Measurements from ENCODE around the gene ARHGAP9.
"Not testable (repeated sequence)": the region's sequence is repeated elsewhere in the genome, so short reads cannot be mapped to it uniquely, and the experiment has no call there.

ARHGAP9 gene

DNA sequence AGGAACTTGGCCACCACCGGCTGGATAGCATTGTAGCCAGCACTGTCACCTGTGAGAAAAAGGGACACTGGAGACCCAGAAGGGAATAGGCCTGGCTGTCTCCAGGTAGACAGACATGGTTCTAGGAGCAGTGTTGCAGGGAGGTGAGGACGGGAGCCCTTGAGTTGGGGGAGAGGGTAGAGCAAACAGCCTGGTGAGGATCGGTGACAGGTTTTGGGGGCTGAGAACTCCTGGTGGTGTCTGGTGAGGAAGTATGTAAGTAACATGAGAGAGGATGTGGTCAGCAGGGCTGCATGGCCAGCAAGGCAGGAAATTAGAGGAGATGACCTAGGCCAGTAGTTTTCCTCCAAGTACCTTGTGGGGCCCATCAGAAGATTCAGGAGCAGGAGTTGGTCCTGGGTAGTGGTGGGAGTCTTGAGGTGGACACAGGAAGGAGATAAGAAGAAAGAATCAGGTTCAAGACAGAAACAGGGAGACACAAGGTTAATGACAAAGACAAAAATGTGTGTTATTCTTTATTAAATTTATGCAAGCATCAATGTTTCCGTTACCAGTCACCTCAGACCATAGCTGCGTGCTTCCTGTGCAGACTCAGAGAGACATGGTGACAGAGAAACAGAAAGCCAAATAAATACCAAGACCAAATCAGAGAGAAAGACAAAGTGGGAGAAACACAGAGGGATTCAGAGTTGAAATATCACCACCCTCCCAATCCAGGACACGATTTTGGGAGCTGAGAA lies at the start of gene ARHGAP9:
Gene ARHGAP9 (minus strand): TSS at position 491 of the 740 bp plus-strand sequence. CDS start 460 bp downstream, at position 31.
- peak; percentile 58 for DNase-seq

DNA sequence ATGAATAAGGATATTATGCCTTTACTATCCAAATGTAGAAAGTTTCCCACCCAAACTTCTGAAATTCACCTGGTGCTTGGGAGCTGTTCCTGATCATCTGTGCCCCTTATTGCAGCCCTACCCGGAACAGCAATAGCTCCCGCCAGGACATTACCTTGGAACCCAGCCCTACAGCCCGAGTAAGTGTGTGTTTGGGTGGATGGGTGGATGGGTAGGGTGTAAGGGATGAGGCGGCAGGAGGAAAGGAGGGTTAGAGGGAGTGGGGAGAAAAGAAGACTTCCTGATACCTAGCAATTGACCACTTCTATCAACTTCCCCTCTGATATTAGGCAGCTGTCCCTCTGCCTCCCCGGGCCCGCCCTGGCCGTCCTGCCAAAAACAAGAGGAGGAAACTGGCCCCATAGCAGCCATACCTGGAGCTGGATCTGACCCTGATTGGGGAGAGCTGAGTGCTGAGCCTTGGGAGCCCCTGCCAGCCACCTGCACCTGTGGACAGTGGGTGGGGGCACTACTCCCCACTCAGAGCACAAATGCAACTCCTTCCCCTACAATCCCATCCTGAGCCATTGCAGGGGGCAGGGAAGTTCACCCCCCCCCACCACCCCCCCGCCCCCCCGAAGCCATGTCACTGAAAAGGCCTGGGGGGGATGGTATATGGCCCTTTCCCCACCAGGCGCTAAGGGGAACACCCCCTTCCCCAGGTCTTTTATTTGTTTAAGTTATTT lies 49.3 kb upstream of the ARHGAP9 start:
- no peak for DNase-seq

GRCh38 chr12:57528176-57528575 lies 48.5 kb upstream of the ARHGAP9 start:
- DNase-seq, result no peak

DNA sequence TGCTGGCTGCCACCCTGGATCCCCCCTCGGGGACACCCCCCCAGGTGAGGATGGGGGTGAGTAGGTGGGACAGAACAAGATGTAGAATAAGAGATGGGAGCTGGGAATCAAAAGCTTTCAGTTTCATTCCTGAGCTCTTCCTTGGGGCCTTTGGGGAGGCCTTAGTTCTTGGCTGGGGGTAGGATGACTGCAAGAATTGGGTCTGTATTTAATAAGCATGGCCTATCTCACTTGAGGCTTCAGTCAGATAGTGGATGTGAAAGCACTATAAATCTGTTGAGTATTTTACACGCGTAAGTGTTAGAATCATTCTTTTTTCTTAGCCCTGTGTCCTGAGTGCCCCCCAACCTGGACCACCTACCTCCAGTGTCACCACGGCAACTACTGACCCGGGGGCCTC lies 47.5 kb upstream of the ARHGAP9 start:
- DNase-seq, result no peak

GRCh38 chr12:57526477-57527126 lies 46.9 kb upstream of the ARHGAP9 start:
- DNase-seq, result no peak

DNA sequence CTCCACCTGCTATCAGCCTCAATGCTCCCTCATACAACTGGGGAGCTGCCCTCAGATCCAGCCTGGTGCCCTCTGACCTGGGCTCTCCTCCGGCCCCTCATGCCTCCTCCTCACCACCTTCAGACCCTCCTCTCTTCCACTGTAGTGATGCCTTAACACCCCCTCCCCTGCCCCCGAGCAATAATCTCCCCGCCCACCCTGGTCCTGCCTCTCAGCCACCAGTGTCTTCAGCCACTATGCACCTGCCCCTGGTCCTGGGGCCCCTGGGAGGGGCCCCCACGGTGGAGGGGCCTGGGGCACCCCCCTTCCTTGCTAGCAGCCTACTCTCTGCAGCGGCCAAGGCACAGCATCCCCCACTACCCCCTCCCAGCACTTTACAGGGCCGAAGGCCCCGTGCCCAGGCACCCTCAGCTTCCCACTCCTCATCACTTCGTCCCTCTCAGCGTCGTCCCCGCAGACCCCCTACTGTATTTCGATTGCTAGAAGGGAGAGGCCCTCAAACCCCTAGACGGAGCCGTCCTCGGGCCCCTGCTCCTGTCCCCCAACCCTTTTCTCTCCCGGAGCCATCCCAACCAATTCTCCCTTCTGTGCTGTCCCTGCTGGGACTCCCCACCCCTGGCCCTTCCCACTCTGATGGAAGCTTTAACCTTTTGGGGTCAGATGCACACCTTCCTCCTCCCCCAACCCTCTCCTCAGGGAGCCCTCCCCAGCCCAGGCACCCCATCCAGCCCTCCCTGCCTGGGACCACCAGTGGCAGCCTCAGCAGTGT lies 46.1 kb upstream of the ARHGAP9 start:
- DNase-seq, result no peak

DNA sequence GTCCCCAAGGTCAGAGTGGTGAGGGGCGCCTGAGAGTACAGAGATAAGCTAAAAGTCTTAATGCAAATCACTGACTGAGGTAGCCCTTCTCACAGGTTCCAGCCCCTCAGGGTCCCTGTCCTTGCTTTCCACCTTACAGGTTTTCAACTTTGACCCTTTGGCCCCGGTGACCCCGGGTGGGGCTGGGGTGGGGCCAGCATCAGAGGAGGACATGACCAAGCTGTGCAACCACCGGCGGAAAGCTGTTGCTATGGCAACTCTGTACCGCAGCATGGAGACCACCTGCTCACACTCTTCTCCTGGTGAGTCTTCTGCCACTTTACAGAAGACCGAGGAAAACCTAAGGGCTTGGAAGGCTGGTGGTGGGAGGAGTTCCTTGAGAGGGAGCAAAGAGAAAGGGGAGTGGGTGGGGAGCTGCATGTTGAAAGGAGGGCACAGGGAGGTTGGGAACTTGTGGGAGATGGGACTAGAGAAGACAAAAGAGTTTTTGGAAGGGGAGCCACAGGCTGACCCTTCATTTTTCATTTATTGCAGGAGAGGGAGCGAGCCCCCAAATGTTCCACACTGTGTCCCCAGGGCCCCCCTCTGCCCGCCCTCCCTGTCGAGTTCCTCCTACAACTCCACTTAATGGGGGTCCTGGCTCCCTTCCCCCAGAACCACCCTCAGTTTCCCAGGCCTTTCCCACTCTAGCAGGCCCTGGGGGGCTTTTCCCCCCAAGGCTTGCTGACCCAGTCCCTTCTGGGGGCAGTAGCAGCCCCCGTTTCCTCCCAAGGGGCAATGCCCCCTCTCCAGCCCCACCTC lies 45.3 kb upstream of the ARHGAP9 start:
- no peak for DNase-seq

GRCh38 chr12:57523706-57524614 lies 44.3 kb upstream of the ARHGAP9 start:
- DNase-seq, result peak; percentile 21

GRCh38 chr12:57522887-57523705 lies 43.4 kb upstream of the ARHGAP9 start:
- peak; percentile 55 for DNase-seq

GRCh38 chr12:57522011-57522886 lies 42.6 kb upstream of the ARHGAP9 start, which contains the start of gene MBD6:
Gene MBD6 (plus strand): TSS chr12:57522824. CDS start chr12:57524304, 1,480 bp downstream.
- peak; percentile 93 for DNase-seq

DNA sequence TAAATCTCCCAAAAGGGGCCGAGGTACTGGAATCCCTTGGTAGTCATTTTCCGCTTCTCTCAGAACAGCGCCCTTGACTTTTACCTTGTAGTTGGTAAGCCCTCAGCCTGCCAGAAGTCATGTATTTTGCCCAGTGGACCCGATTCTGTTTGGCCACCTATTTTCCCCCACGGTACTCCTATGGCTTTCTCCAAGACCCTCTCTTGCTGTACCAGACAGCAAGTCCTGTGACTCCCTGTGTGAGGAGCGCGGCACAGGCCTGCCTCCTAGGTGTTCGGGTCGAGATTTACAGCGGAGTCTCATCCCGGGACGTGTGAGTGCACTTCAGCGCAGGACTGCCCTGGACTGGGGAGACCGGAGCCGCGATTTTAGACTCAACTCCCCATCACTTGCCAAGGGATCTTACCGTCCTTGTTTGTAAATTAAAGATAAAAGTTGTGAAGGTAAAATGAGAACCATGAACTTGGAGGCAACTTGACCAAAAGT lies 41.9 kb upstream of the ARHGAP9 start:
- peak; percentile 42 for DNase-seq

- DNase-seq, result peak; percentile 100
These were observed 40.6 kb upstream of the ARHGAP9 start, which contains the start of gene DDIT3 for GRCh38 chr12:57520053-57520818. Gene DDIT3 (minus strand): TSS chr12:57520514. CDS start chr12:57517406, 3,108 bp downstream.

GRCh38 chr12:57519796-57520052 lies 40.1 kb upstream of the ARHGAP9 start:
- DNase-seq, result peak; percentile 47

DNA sequence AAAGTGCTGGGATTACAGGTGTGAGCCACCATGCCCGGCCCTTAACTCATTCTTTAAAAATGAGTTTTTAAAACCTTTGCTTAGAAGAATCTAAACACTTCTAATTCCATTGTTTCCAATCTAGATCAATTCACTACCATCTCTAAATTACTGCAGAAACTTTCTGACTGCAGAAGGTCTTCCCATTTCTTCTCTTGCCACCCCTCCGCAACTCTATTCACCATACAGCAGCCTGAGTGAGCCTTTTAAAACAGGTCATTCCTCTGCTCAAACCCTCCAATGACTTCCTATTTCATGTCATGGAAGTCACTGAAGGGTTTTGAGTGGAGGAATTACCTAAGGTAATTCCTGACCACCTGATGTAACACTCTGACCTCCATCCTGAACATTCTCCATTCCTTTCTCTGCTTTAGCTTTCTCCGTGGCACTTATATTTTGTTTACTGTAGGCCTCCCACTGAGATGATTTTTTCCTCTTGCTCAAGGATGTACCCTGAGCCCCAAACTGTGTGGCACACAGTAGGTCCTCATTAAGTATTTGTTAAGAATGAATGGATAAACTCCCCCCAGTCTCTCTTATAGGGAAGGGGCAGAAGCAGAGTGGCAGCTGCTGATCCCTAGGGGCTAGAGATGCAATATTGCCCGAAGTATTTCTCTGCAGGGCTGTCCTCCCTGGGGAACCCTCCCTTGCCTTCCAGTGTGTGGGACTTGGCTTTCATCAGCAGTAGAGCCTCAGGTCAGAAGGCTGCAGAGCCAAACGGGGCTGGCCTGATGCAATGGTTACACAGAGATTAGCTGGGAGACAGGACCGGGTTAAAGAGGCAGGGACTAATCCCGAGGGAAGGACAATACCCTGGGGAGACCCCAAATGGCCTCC lies 39.5 kb upstream of the ARHGAP9 start:
- DNase-seq, result peak; percentile 35

GRCh38 chr12:57518176-57518919 lies 38.7 kb upstream of the ARHGAP9 start:
- DNase-seq, result no peak

GRCh38 chr12:57517718-57518117 lies 38.1 kb upstream of the ARHGAP9 start:
- not testable (repeated sequence) for DNase-seq

All from activated CD4-positive, alpha-beta T cell treated with anti-CD3 and anti-CD28 coated beads for 48 hours (primary cell).